Right lung (tissue), 5 donors: Measurements from ENCODE around the gene FXR1. TPM values are rescaled to one million over a fixed set of nuclear protein-coding genes. Genes with fewer than 3 reads are reported as not detected.
"Not testable (repeated sequence)": the region's sequence is repeated elsewhere in the genome, so short reads cannot be mapped to it uniquely, and the experiment has no call there.

Experiments
- DNase-seq, 2 donors: peaks; one replicate each; pipeline ENCODE4 v3.0.0-alpha.2; 2013
- polyA plus RNA-seq, 5 donors: library from polyadenylated mRNA; unstranded; fragments of 120-200 nt; gene quantifications; one replicate each; pipeline versions ENCODE4 v1.2.1 to v1.2.3, GENCODE V29; 2013; ENCODE audit warnings: inconsistent platforms in 1 of 5, low replicate concordance in 1 of 5; ENCODE audit not compliant: insufficient read length in 5 of 5, insufficient read depth in 1 of 5

Gene FXR1
- polyA plus RNA-seq, 5 donors, result 168 to 240 (median 235) TPM

DNA sequence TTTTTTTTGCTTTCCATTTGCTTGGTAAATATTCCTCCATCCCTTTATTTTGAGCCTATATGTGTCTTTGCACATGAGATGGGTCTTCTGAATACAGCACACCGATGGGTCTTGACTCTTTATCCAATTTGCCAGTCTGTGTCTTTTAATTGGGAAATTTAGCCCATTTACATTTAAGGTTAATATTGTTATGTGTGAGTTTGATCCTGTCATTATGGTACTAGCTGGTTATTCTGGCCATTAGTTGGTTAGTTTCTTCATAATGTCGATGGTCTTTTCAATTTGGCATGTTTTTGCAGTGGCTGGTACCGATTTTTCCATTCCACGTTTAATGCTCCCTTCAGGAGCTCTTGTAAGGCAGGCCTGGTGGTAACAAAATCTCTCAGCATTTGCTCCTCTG is 89.9 kb downstream of the FXR1 start:
- not testable (repeated sequence) for DNase-seq

DNA sequence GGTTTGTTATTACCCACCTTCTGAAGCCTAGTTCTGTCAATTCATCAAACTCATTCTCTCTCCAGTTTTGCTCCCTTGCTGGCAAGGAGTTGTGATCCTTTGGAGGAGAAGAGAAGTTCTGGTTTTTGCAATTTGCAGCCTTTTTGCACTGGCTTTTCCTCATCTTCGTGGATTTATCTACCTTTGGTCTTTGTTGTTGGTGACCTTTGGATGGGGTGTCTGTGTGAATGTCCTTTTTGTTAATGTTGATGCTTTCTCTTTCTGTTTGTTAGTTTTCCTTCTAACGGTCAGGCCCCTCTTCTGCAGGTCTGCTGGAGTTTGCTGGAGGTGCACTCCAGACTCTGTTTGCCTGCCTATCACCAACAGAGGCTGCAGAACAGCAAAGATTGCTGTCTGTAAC is 91.0 kb downstream of the FXR1 start:
- not testable (repeated sequence) for DNase-seq

DNA sequence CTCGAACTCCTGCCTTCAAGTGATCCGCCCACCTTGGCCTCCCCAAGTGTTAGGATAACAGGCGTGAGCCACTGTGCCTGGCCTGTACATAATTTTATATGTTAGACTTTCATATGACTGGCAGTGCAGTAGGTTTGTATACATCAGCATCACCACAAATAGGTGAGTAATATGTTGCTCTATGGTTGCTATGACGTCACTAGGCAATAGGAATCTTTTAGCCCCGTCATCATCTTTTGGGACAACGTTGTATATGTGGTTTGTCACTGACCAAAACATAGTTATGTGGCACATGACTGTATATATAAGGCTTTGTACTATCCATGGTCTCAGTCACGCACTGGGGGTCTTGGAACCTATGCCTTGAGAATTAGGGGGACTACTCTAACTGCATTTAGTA is 94.1 kb downstream of the FXR1 start:
- DNase-seq, result no peak

DNA sequence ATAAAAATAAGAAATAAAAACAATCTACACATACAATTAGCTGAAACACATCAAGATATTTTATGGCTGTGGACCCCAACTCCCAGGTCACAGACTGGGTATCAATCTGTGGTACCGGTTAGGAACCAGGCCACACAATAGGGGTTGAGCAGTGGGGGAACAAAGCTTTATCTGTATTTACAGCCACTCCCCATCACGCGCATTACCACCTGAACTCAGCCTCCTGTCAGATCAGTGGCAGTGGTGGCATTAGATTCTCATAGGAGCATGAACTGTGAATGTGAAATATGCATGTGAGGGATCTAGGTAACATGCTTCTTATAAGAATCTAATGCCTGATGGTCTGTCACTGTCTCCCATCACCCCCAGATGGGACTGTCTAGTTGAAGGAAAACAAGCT is 94.8 kb downstream of the FXR1 start:
- DNase-seq, result no peak

DNA sequence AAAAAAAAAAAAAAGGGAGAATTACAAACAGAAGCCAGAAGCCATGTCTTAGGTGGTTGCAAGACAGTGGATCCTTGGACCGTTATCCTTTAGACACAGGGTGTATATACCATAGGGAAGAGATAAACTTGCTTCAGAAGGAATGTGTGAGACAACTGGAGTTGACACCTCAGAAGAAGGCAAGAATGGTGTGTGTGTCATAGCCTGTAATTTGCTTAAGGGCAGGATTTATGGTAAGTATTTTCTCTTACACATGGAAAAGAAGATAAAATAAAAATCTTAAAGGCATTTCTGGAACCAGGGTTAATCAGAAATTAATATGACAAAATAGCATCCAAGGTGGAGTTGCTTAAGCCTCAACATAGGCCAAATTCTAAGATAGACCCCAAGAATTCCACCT is 96.3 kb downstream of the FXR1 start:
- no peak for DNase-seq

DNA sequence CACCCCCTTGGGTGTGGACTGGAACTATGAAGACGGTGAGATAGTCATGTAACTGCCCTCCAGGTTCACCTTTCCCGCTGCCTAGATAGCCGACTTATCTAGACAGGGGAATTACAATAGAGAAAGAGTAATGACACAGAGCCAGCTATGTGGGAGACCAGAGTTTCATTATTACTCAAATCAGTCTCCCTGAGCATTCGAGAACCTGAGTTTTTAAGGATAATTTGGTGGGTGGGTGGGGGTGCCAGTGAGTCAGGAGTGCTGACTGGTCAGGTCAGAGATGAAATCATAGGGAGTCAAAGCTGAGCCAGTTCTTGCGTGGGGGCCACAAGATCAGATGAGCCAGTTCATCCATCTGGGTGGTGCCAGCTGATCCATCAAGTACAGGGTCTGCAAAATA is 96.8 kb downstream of the FXR1 start:
- no peak for DNase-seq

GRCh38 chr3:181017690-181018089 is 105.2 kb downstream of the FXR1 start:
- no peak for DNase-seq

- DNase-seq, result no peak
Measured at GRCh38 chr3:181025204-181025603, 112.7 kb downstream of the FXR1 start.

DNA sequence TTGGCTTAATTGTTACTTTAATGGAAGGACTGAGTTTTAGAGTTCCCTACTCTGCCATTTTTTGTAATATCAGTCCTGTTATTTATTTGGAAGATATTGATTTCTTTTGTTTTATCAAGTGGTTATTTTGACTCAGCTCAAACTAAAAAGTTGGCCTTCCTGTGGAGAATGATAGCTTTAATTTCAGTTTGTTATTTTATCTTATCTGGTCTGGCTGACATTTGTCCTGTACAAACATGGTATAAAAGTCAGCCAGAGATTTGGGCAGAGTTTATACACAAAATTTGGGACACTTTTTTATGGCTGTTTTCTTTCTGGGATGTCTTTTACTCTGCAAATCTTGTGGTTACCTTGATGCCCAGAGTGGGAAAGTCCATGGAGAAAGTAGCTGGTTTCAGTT is 118.5 kb downstream of the FXR1 start:
- no peak for DNase-seq

Other genes starting within 250 kb of the FXR1 start
- gene CCDC39, start 233.2 kb upstream of the FXR1 start, polyA plus RNA-seq, result 10 to 100 TPM in 2 of 5 donors, 1 to 10 TPM in 3; 5.9 to 15.0 (median 9.7) TPM
- gene DNAJC19, start 77.1 kb downstream of the FXR1 start, polyA plus RNA-seq, result 10 to 100 TPM; 53.8 to 86.6 (median 64.3) TPM